ENCODE measurements around the gene LITAF.
A peak's percentile ranks its signal among the peaks of the same experiment; 100 is the strongest.
"Not testable (repeated sequence)": the region's sequence is repeated elsewhere in the genome, so short reads cannot be mapped to it uniquely, and the experiment has no call there.

Gene LITAF

GRCh38 chr16:11572301-11572995, 14.3 kb downstream of the LITAF start:
- peak; percentile 10 for DNase-seq

- DNase-seq, result no peak
Measured at GRCh38 chr16:11571549-11571948, 15.2 kb downstream of the LITAF start.

- no peak for DNase-seq
Measured at GRCh38 chr16:11570806-11571205, 15.9 kb downstream of the LITAF start.

- DNase-seq, result no peak
Measured at GRCh38 chr16:11570258-11570657, 16.5 kb downstream of the LITAF start.

- no peak for DNase-seq
Measured at GRCh38 chr16:11566398-11566797, 20.3 kb downstream of the LITAF start.

GRCh38 chr16:11565665-11566064, 21.1 kb downstream of the LITAF start:
- no peak for DNase-seq

- no peak for DNase-seq
Measured at GRCh38 chr16:11564046-11564926, 22.4 kb downstream of the LITAF start.

GRCh38 chr16:11563493-11564040, 23.2 kb downstream of the LITAF start:
- no peak for DNase-seq

- DNase-seq, result no peak
Measured at GRCh38 chr16:11562941-11563340, 23.8 kb downstream of the LITAF start.

- DNase-seq, result no peak
Measured at GRCh38 chr16:11562411-11562810, 24.3 kb downstream of the LITAF start.

- DNase-seq, result no peak
Measured at GRCh38 chr16:11561856-11562255, 24.9 kb downstream of the LITAF start.

- no peak for DNase-seq
Measured at GRCh38 chr16:11561454-11561805, 25.3 kb downstream of the LITAF start.

GRCh38 chr16:11560701-11561453, 25.8 kb downstream of the LITAF start:
- peak; percentile 19 for DNase-seq

GRCh38 chr16:11558308-11558823, 28.4 kb downstream of the LITAF start:
- not testable (repeated sequence) for DNase-seq

GRCh38 chr16:11557801-11558200, 28.9 kb downstream of the LITAF start:
- no peak for DNase-seq

- no peak for DNase-seq
Measured at GRCh38 chr16:11556945-11557720, 29.6 kb downstream of the LITAF start.

- no peak for DNase-seq
Measured at GRCh38 chr16:11556214-11556819, 30.4 kb downstream of the LITAF start.

- DNase-seq, result no peak
Measured at GRCh38 chr16:11554053-11554452, 32.7 kb downstream of the LITAF start.

GRCh38 chr16:11553371-11553770, 33.3 kb downstream of the LITAF start:
- DNase-seq, result no peak

GRCh38 chr16:11552440-11552839, 34.3 kb downstream of the LITAF start:
- DNase-seq, result no peak

- no peak for DNase-seq
Measured at GRCh38 chr16:11551842-11552241, 34.9 kb downstream of the LITAF start.
